22Rv1 (cell line): ENCODE measurements around the gene LOXL1.

Experiments
- CTCF ChIP-seq: fragments of 450-650 bp; IDR thresholded peaks from 2 replicates; pipeline ENCODE4 v1.5.1; 2017; ENCODE audit warnings: mild to moderate bottlenecking
- ZFX ChIP-seq: fragments of 450-650 bp; IDR thresholded peaks from 2 replicates; pipeline ENCODE4 v1.6.1; 2017; ENCODE audit warnings: antibody characterized with exemption, borderline replicate concordance

GRCh38 chr15:73996939-73997338 lies 70.7 kb downstream of the LOXL1 start:
- TF ChIP-seq CTCF (no peak), ZFX (no peak)
